ENCODE results near the gene PSME2.

The PSME2 gene

GRCh38 chr14:24146453-24146977, at the start of gene PSME2:
TSS of gene PSME2 (minus strand) at chr14:24146610. CDS start at chr14:24146581, 29 bp downstream.
- peak; percentile 81 to 97 for DNase-seq (ENCODE audit: low read depth in 1 of 2, low spot score in 1 of 2)
- TF ChIP-seq JUND (IDR thresholded peaks at IDR 0.05; ENCODE audit: low read depth) = no peak
- in situ Hi-C loops (cut with HindIII; ENCODE audit: low pct_unique_long_range_greater_than_20kb, low sequenced_read_pairs) = no loop called here

- TF ChIP-seq JUND (IDR thresholded peaks at IDR 0.05; ENCODE audit: low read depth) = no peak
- peak; percentile 63 to 80 for DNase-seq (ENCODE audit: low read depth in 1 of 2, low spot score in 1 of 2)
- in situ Hi-C loops (cut with HindIII; ENCODE audit: low pct_unique_long_range_greater_than_20kb, low sequenced_read_pairs) = no loop called here
Observed at GRCh38 chr14:24195186-24196070, 49.0 kb upstream of the PSME2 start, which contains the start of gene TM9SF1. TSS of gene TM9SF1 (minus strand) at chr14:24195441. CDS start at chr14:24195019, 422 bp downstream.

DNA sequence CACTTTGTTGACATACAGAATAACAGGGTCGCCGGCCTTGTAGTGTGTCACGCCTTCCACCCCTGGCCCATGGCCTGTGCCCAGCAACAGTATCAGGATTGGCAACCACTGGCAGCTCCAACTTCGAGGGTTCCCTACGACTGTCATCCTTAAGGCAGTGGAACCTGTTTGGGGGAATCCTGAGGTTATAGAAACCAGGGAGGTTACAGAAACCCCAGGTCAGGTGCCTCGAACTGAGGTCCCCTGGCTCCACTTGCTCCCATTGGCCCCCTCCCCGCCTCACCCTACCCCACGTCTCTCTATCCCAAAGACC, 48.4 kb upstream of the PSME2 start:
- no peak for TF ChIP-seq JUND (IDR thresholded peaks at IDR 0.05; ENCODE audit: low read depth)
- DNase-seq (ENCODE audit: low read depth in 1 of 2, low spot score in 1 of 2) = no peak
- in situ Hi-C loops (cut with HindIII; ENCODE audit: low pct_unique_long_range_greater_than_20kb, low sequenced_read_pairs) = no loop called here

GRCh38 chr14:24194186-24194872, 47.9 kb upstream of the PSME2 start:
- in situ Hi-C loops (cut with HindIII; ENCODE audit: low pct_unique_long_range_greater_than_20kb, low sequenced_read_pairs) = no loop called here
- DNase-seq (ENCODE audit: low read depth in 1 of 2, low spot score in 1 of 2) = no peak
- no peak for TF ChIP-seq JUND (IDR thresholded peaks at IDR 0.05; ENCODE audit: low read depth)

- in situ Hi-C loops (cut with HindIII; ENCODE audit: low pct_unique_long_range_greater_than_20kb, low sequenced_read_pairs) = no loop called here
- DNase-seq (ENCODE audit: low read depth in 1 of 2, low spot score in 1 of 2) = no peak
- no peak for TF ChIP-seq JUND (IDR thresholded peaks at IDR 0.05; ENCODE audit: low read depth)
Observed at GRCh38 chr14:24192933-24193332, 46.5 kb upstream of the PSME2 start.

- in situ Hi-C loops (cut with HindIII; ENCODE audit: low pct_unique_long_range_greater_than_20kb, low sequenced_read_pairs) = no loop called here
- DNase-seq (ENCODE audit: low read depth in 1 of 2, low spot score in 1 of 2) = no peak
- TF ChIP-seq JUND (IDR thresholded peaks at IDR 0.05; ENCODE audit: low read depth) = no peak
Observed at GRCh38 chr14:24190416-24190815, 44.0 kb upstream of the PSME2 start.

DNA sequence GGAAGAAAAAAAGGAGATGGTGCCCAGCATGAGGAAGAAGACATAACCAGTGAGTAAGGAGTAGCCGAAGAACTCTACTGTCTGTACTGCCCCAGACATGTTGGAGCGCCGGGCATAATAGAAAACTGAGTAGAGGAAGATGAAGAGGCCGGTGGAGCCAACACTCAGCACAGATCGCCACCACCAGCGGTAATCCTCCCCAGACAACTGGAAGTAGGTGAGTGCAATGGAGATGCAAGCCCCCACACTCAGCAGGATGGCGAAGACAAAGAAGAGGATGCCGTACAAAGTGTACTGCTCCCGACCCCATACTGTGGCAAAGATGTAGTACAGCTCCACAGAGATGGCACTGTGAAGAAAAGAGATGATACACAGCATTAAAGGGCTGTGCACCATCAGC, 43.0 kb upstream of the PSME2 start:
- in situ Hi-C loops (cut with HindIII; ENCODE audit: low pct_unique_long_range_greater_than_20kb, low sequenced_read_pairs) = no loop called here
- no peak for TF ChIP-seq JUND (IDR thresholded peaks at IDR 0.05; ENCODE audit: low read depth)
- DNase-seq (ENCODE audit: low read depth in 1 of 2, low spot score in 1 of 2) = no peak

DNA sequence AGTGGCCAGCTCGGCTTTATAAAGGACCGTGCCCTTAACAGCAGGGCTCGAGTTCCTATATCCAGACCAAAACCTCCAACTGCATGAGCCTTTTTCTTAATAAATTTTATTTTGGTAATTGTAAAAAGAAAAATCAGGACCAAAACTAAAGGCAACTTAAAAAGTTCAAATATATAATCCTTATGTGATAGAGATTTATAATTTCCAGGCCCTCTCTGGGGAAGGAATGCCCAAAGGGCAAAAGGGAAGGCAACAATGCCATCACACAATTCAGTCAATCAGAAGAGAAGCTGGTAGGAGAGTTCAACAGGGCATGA, 42.6 kb upstream of the PSME2 start:
- in situ Hi-C loops (cut with HindIII; ENCODE audit: low pct_unique_long_range_greater_than_20kb, low sequenced_read_pairs) = no loop called here
- DNase-seq (ENCODE audit: low read depth in 1 of 2, low spot score in 1 of 2) = no peak
- TF ChIP-seq JUND (IDR thresholded peaks at IDR 0.05; ENCODE audit: low read depth) = no peak

GRCh38 chr14:24188251-24189058, 42.0 kb upstream of the PSME2 start, which contains the start of gene IPO4:
TSS of gene IPO4 (minus strand) at chr14:24188816. CDS start at chr14:24188787, 29 bp downstream.
- no peak for TF ChIP-seq JUND (IDR thresholded peaks at IDR 0.05; ENCODE audit: low read depth)
- in situ Hi-C loops (cut with HindIII; ENCODE audit: low pct_unique_long_range_greater_than_20kb, low sequenced_read_pairs) = no loop called here
- peak; percentile 90 to 97 for DNase-seq (ENCODE audit: low read depth in 1 of 2, low spot score in 1 of 2)

GRCh38 chr14:24187539-24187915, 41.1 kb upstream of the PSME2 start:
- no peak for DNase-seq (ENCODE audit: low read depth in 1 of 2, low spot score in 1 of 2)
- in situ Hi-C loops (cut with HindIII; ENCODE audit: low pct_unique_long_range_greater_than_20kb, low sequenced_read_pairs) = no loop called here
- TF ChIP-seq JUND (IDR thresholded peaks at IDR 0.05; ENCODE audit: low read depth) = no peak

- no peak for DNase-seq (ENCODE audit: low read depth in 1 of 2, low spot score in 1 of 2)
- in situ Hi-C loops (cut with HindIII; ENCODE audit: low pct_unique_long_range_greater_than_20kb, low sequenced_read_pairs) = no loop called here
- no peak for TF ChIP-seq JUND (IDR thresholded peaks at IDR 0.05; ENCODE audit: low read depth)
Observed at GRCh38 chr14:24186831-24187538, 40.6 kb upstream of the PSME2 start.

DNA sequence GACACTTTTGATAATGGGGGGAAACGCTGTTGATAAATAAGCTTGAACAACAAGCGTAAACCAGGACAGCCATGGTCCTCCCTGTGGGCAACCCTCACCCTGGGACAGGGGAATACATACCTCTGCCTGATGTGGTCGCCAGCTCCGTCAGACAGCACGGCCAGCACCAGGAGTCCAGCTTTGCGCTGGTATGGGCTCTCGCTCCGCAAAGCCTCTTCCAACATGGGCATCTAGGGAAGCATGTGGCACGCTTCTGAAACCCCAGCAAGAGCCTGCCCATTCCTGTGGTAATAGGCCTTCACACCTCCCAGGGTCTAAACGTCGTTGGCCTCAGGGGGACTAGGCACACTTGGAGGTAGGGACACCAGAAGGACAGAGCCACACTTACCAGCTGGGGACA, 39.3 kb upstream of the PSME2 start:
- DNase-seq (ENCODE audit: low read depth in 1 of 2, low spot score in 1 of 2) = no peak
- in situ Hi-C loops (cut with HindIII; ENCODE audit: low pct_unique_long_range_greater_than_20kb, low sequenced_read_pairs) = no loop called here
- TF ChIP-seq JUND (IDR thresholded peaks at IDR 0.05; ENCODE audit: low read depth) = no peak

Measured in T47D (cell line).